Fibroblast of lung (primary cell): ENCODE results near the gene MUC12. TPM values are rescaled to one million over a fixed set of nuclear protein-coding genes. Genes with fewer than 3 reads are reported as not detected.
"Not testable (repeated sequence)": the region's sequence is repeated elsewhere in the genome, so short reads cannot be mapped to it uniquely, and the experiment has no call there.

Experiments used
- DNase-seq, 2 donors: peaks; one replicate each; pipeline versions ENCODE4 v3.0.0 to v3.0.0-alpha.2; 2010; ENCODE audit warnings: low read depth in 2 of 2
- H2AFZ ChIP-seq: 2 replicates; pipeline ENCODE4 v1.5.1; 2012; ENCODE audit warnings: low read length, control low read depth, inconsistent platforms
- H3K27ac ChIP-seq: 2 replicates; pipeline ENCODE4 v1.5.1; 2011; ENCODE audit warnings: low read length, control low read depth; ENCODE audit not compliant: insufficient read depth
- H3K27me3 ChIP-seq: 2 replicates; pipeline ENCODE4 v1.5.1; 2011; ENCODE audit warnings: mild to moderate bottlenecking, low read length; ENCODE audit not compliant: control insufficient read depth, insufficient read depth
- H3K36me3 ChIP-seq: 2 replicates; pipeline ENCODE4 v1.5.1; 2011; ENCODE audit warnings: low read length; ENCODE audit not compliant: control insufficient read depth, insufficient read depth
- H3K4me1 ChIP-seq: 2 replicates; pipeline ENCODE4 v1.5.1; 2011; ENCODE audit warnings: low read length; ENCODE audit not compliant: control insufficient read depth, insufficient read depth; ENCODE audit errors: extremely low read depth
- H3K4me2 ChIP-seq: 2 replicates; pipeline ENCODE4 v1.5.1; 2011; ENCODE audit warnings: low read length, control low read depth; ENCODE audit not compliant: insufficient read depth; ENCODE audit errors: extremely low read depth
- H3K4me3 ChIP-seq, 4 experiments: fragments of 200-600 bp in 1 of 4; sonication (generic) in 1 of 4; replicated peaks in 1 of 4; 2 replicates each; pipeline ENCODE4 v1.5.1; 2011 to 2016; ENCODE audit warnings: low read length in 4 of 4, low read depth in 3 of 4, mild to moderate bottlenecking in 3 of 4, control low read depth in 2 of 4, inconsistent platforms in 1 of 4, mixed read lengths in 1 of 4; ENCODE audit not compliant: insufficient read depth in 1 of 4; ENCODE audit errors: control extremely low read depth in 1 of 4
- H3K79me2 ChIP-seq: 2 replicates; pipeline ENCODE4 v1.5.1; 2012; ENCODE audit warnings: mild to moderate bottlenecking, low read length, inconsistent platforms; ENCODE audit not compliant: control insufficient read depth, insufficient read depth
- H3K9ac ChIP-seq: 2 replicates; pipeline ENCODE4 v1.5.1; 2011; ENCODE audit warnings: mild to moderate bottlenecking, low read length, control low read depth; ENCODE audit not compliant: insufficient read depth
- H3K9me3 ChIP-seq: 2 replicates; pipeline ENCODE4 v1.5.1; 2012; ENCODE audit warnings: low read depth, low read length; ENCODE audit not compliant: control insufficient read depth, insufficient read depth
- H4K20me1 ChIP-seq: 2 replicates; pipeline ENCODE4 v1.5.1; 2011; ENCODE audit warnings: low read length; ENCODE audit not compliant: control insufficient read depth, insufficient read depth; ENCODE audit errors: extremely low read depth
- EZH2 ChIP-seq: IDR thresholded peaks from 2 replicates; pipeline ENCODE4 v1.5.1; 2012; ENCODE audit warnings: low read length, control low read depth, mild to moderate bottlenecking; ENCODE audit errors: missing control alignments
- polyA plus RNA-seq, 2 donors: library from polyadenylated mRNA; depleted of rRNA in 1 of 2; stranded (reverse) in 1 of 2; unstranded in 1 of 2; fragments of >200 nt; gene quantifications; 2 replicates each; pipeline ENCODE4 v1.2.1, GENCODE V29; 2011 to 2012; ENCODE audit warnings: missing spikeins in 1 of 2
- total RNA-seq: library from RNA; depleted of rRNA; stranded (reverse); fragments of >200 nt; gene quantifications from 2 replicates; pipeline ENCODE4 v1.2.1, GENCODE V29; 2014
- TF ChIP-seq, protein P1 (sequence below), 2 donors: IDR thresholded peaks in 1 of 2; conservative IDR thresholded peaks in 1 of 2; 1 replicate in 1 of 2; 2 replicates in 1 of 2; pipeline ENCODE4 v1.5.1; 2011 to 2012; ENCODE audit warnings: low read length in 2 of 2, control low read depth in 1 of 2, inconsistent platforms in 1 of 2, low read depth in 1 of 2, mild to moderate bottlenecking in 1 of 2

Gene MUC12
- total and polyA plus RNA-seq, 2 donors (not counting 1 experiment from before 2014, with no cell fraction given): 0.50 to 0.95 TPM

GRCh38 chr7:101031082-101031481, 61.7 kb downstream of the MUC12 start:
- H3K79me2 ChIP-seq: no peaks in the 10 kb centered on the region
- no peak overlapping the region for H3K9ac ChIP-seq
- H2AFZ ChIP-seq: no peak overlapping the region
- DNase-seq: no peak
- TF ChIP-seq, protein P1, sequence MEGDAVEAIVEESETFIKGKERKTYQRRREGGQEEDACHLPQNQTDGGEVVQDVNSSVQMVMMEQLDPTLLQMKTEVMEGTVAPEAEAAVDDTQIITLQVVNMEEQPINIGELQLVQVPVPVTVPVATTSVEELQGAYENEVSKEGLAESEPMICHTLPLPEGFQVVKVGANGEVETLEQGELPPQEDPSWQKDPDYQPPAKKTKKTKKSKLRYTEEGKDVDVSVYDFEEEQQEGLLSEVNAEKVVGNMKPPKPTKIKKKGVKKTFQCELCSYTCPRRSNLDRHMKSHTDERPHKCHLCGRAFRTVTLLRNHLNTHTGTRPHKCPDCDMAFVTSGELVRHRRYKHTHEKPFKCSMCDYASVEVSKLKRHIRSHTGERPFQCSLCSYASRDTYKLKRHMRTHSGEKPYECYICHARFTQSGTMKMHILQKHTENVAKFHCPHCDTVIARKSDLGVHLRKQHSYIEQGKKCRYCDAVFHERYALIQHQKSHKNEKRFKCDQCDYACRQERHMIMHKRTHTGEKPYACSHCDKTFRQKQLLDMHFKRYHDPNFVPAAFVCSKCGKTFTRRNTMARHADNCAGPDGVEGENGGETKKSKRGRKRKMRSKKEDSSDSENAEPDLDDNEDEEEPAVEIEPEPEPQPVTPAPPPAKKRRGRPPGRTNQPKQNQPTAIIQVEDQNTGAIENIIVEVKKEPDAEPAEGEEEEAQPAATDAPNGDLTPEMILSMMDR (conservative IDR thresholded peaks at IDR 0.05 in 1 of 2, IDR thresholded peaks at IDR 0.05 in 1 of 2; ENCODE audit: low read depth in 1 of 2, low read length in 2 of 2): no peak
- no peak for TF ChIP-seq EZH2
- no peaks in the 10 kb centered on the region for H3K36me3 ChIP-seq
- H3K4me3 ChIP-seq: no peak overlapping the region
- no peak overlapping the region for H3K27ac ChIP-seq
- H3K27me3 ChIP-seq: no peaks in the 10 kb centered on the region
- H3K4me2 ChIP-seq: no peak overlapping the region
- no peaks in the 10 kb centered on the region for H4K20me1 ChIP-seq
- H3K9me3 ChIP-seq: no peaks in the 10 kb centered on the region
- H3K4me1 ChIP-seq: no peaks in the 10 kb centered on the region

- H3K36me3 ChIP-seq: no peaks in the 10 kb centered on the region
- no peak overlapping the region for H3K4me2 ChIP-seq
- no peak for DNase-seq
- H3K79me2 ChIP-seq: no peaks in the 10 kb centered on the region
- no peaks in the 10 kb centered on the region for H3K4me1 ChIP-seq
- no peak for TF ChIP-seq EZH2
- TF ChIP-seq, protein P1 (conservative IDR thresholded peaks at IDR 0.05 in 1 of 2, IDR thresholded peaks at IDR 0.05 in 1 of 2; ENCODE audit: low read depth in 1 of 2, low read length in 2 of 2): no peak
- no peaks in the 10 kb centered on the region for H3K27me3 ChIP-seq
- no peaks in the 10 kb centered on the region for H4K20me1 ChIP-seq
- H3K4me3 ChIP-seq: no peak overlapping the region
- no peak overlapping the region for H3K27ac ChIP-seq
- H3K9ac ChIP-seq: no peak overlapping the region
- no peaks in the 10 kb centered on the region for H3K9me3 ChIP-seq
- H2AFZ ChIP-seq: no peak overlapping the region
Observed at GRCh38 chr7:101035941-101036340, 66.6 kb downstream of the MUC12 start.

- H3K27ac ChIP-seq, H3K36me3 ChIP-seq, H3K4me1 ChIP-seq, DNase-seq, H3K27me3 ChIP-seq, H3K79me2 ChIP-seq, H3K4me3 ChIP-seq, H4K20me1 ChIP-seq, H3K9ac ChIP-seq, H2AFZ ChIP-seq, H3K9me3 ChIP-seq, H3K4me2 ChIP-seq: not testable (repeated sequence)
Observed at GRCh38 chr7:101041283-101041682, 71.9 kb downstream of the MUC12 start.
